HEK293T (cell line): ENCODE data around the gene SMARCAL1.

Source experiments
- ARNT ChIP-seq: fragments of 450-650 bp; IDR thresholded peaks from 2 replicates; pipeline ENCODE4 v1.6.1; 2017; ENCODE audit warnings: mild to moderate bottlenecking
- BHLHE40 ChIP-seq: fragments of 450-650 bp; IDR thresholded peaks from 2 replicates; pipeline ENCODE4 v1.6.1; 2016; ENCODE audit warnings: mild to moderate bottlenecking, moderate library complexity, borderline replicate concordance
- ELF4 ChIP-seq: fragments of 450-650 bp; IDR thresholded peaks from 2 replicates; pipeline ENCODE4 v1.6.1; 2017; ENCODE audit warnings: antibody characterized with exemption
- FOXA1 ChIP-seq: fragments of 450-650 bp; IDR thresholded peaks from 2 replicates; pipeline ENCODE4 v1.6.1; 2016; ENCODE audit warnings: mild to moderate bottlenecking
- FOXK2 ChIP-seq: fragments of 450-650 bp; IDR thresholded peaks from 2 replicates; pipeline ENCODE4 v1.6.1; 2016; ENCODE audit warnings: mild to moderate bottlenecking
- FOXM1 ChIP-seq: fragments of 450-650 bp; IDR thresholded peaks from 2 replicates; pipeline ENCODE4 v1.6.1; 2017; ENCODE audit warnings: mild to moderate bottlenecking, borderline replicate concordance
- NFRKB ChIP-seq: fragments of 450-650 bp; IDR thresholded peaks from 2 replicates; pipeline ENCODE4 v1.6.1; 2016; ENCODE audit warnings: mild to moderate bottlenecking, moderate library complexity
- SP1 ChIP-seq: fragments of 450-650 bp; IDR thresholded peaks from 2 replicates; pipeline ENCODE4 v1.6.1; 2017
- SUZ12 ChIP-seq: fragments of 450-650 bp; IDR thresholded peaks from 2 replicates; pipeline ENCODE4 v1.6.1; 2016; ENCODE audit warnings: mild to moderate bottlenecking
- TARDBP ChIP-seq: fragments of 450-650 bp; IDR thresholded peaks from 2 replicates; pipeline ENCODE4 v1.6.1; 2016

DNA sequence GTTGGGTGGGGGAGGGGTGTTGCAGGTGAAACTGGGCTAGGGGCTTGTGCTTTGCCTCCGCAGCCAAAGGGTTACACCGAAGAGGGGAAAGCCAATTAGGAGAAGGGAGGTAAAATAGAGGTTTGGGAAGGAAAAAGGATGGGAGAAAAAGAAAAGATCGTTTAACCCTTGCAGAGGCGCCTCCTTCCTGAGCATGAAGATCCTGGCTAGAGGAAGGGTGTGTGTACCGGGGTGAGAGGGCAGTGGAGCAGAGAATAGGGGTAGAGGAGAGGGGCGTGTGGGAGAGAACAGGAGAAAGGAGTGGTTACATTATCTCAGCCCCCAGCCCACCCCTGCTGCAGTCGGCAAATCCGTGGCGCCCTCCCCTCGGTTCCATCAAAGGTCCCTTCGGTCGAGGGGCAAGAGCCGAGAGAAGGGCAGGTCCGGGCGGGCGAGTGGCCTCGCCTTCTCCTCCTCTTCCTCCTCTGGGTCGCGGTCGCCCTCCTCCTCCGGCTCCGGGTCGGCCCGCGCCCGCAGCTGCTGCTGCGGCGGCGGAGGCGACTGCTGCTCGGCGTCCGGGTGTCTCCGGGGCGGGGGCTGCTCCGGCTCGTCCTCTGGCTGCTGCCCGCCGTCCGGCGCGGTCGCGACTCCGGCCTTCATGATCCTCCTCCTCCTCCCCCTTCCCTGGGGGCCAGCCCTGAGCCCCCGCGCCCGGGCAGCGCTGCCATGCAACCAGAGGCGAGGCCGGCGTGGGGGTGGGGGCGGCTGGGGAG, 41.1 kb upstream of the SMARCAL1 start:
- no peak for TF ChIP-seq BHLHE40
- no peak for TF ChIP-seq ELF4
- no peak for TF ChIP-seq ARNT
- TF ChIP-seq SP1, result no peak
- no peak for TF ChIP-seq SUZ12
- no peak for TF ChIP-seq TARDBP
- no peak for TF ChIP-seq FOXK2
- no peak for TF ChIP-seq FOXM1
- no peak for TF ChIP-seq NFRKB
- TF ChIP-seq FOXA1, result no peak
